SU-DHL-6 (cell line): ENCODE measurements around the gene ATP13A4.

ENCODE experiments used
- CTCF ChIP-seq: fragments of 200-600 bp; sonication (generic); IDR thresholded peaks from one replicate; pipeline ENCODE4 v1.5.1; 2017; ENCODE audit warnings: antibody characterized with exemption, mild to moderate bottlenecking, low read length, moderate library complexity; ENCODE audit not compliant: insufficient read depth, poor library complexity, severe bottlenecking
- EZH2phosphoT487 ChIP-seq: fragments of 200-600 bp; sonication (generic), shearing (Covaris generic); conservative IDR thresholded peaks from 2 replicates; pipeline ENCODE4 v1.6.1; 2018; ENCODE audit warnings: mild to moderate bottlenecking, antibody characterized with exemption, low read length, moderate library complexity, mixed read lengths

- TF ChIP-seq CTCF, result no peak
- no peak for TF ChIP-seq EZH2phosphoT487
Observed at GRCh38 chr3:193589616-193590015, 34.9 kb upstream of the ATP13A4 start.
